A673 (cell line): ENCODE results near the gene CENPX.

Source experiments
- EZH2 ChIP-seq: fragments of 200-600 bp; sonication (generic); IDR thresholded peaks from 2 replicates; pipeline ENCODE4 v1.6.1; 2017; ENCODE audit warnings: borderline replicate concordance, low read depth, mild to moderate bottlenecking, mixed read lengths, antibody characterized with exemption, low read length; ENCODE audit not compliant: poor library complexity, severe bottlenecking
- TF ChIP-seq, protein P1 (sequence below): fragments of 300-800, 200-600 bp; sonication (generic); conservative IDR thresholded peaks from 2 replicates; pipeline ENCODE4 v1.5.1; 2017; ENCODE audit warnings: low read depth, mild to moderate bottlenecking, antibody characterized with exemption, low read length, moderate library complexity, mixed read lengths

DNA sequence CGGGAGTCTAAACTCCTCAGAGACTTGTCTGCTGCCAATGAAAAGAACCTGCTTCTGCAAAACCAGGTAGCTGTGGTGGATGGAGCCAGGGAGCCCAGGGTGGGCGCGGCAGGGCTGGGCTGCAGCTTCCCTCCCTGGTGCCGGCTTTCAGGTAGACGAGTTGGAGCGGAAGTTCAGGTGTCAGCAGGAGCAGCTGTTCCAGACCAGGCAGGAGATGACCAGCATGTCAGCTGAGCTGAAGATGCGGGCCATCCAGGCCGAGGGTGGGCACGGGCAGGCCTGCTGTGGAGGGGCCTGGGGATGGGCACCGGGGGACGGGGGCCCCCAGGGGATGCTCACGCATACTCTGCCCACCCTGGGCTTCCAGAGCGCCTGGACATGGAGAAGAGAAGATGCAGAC, 5.6 kb upstream of the CENPX start:
- TF ChIP-seq, protein P1, sequence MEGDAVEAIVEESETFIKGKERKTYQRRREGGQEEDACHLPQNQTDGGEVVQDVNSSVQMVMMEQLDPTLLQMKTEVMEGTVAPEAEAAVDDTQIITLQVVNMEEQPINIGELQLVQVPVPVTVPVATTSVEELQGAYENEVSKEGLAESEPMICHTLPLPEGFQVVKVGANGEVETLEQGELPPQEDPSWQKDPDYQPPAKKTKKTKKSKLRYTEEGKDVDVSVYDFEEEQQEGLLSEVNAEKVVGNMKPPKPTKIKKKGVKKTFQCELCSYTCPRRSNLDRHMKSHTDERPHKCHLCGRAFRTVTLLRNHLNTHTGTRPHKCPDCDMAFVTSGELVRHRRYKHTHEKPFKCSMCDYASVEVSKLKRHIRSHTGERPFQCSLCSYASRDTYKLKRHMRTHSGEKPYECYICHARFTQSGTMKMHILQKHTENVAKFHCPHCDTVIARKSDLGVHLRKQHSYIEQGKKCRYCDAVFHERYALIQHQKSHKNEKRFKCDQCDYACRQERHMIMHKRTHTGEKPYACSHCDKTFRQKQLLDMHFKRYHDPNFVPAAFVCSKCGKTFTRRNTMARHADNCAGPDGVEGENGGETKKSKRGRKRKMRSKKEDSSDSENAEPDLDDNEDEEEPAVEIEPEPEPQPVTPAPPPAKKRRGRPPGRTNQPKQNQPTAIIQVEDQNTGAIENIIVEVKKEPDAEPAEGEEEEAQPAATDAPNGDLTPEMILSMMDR: no peak
- no peak for TF ChIP-seq EZH2
